Measurements from ENCODE around the gene ANKRD65.
"Not testable (repeated sequence)": the region's sequence is repeated elsewhere in the genome, so short reads cannot be mapped to it uniquely, and the experiment has no call there.

Gene ANKRD65

DNA sequence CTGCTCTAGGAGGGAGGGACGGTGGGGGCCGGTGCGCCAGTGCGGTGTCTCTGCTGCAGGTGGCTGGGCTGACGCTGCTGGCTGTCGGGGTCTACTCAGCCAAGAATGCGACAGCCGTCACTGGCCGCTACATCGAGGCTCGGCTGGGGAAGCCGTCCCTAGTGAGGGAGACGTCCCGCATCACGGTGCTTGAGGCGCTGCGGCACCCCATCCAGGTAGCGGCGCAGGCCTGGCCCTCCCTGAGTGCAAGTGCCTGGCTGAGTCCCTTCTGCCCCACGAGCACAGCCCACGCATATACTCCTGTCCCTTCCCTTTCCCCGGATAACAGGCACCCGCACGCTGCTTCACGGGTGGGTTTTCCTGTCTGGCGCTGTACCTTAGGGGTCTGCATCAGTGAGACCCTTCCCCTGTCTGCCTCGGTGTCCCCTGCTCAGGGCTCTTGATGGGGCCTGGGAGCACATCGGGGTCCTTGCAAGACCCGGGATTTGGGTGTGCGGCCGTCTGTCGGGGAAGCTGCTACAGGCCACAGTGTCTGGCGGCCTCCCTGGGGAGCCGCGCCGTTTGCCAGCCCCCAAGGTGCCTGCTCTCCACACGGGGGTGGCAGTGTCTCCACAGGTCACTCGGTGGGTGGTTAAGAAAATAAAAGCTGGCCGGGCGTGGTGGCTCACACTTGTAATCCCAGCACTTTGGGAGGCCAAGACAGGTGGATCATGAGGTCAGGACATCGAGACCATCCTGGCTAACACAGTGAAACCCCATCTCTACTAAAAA is 33.4 kb upstream of the ANKRD65 start:
- H3K9ac ChIP-seq (ENCODE audit: low read length); H3K4me1 ChIP-seq (ENCODE audit: control insufficient read depth, insufficient read depth, low read length); H3K27me3 ChIP-seq (ENCODE audit: control insufficient read depth, insufficient read depth, low read length); H3K36me3 ChIP-seq (ENCODE audit: control insufficient read depth, insufficient read depth, low read length); H3K4me3 ChIP-seq (ENCODE audit: low read length); H3K27ac ChIP-seq (ENCODE audit: low read depth, low read length): not testable (repeated sequence)

DNA sequence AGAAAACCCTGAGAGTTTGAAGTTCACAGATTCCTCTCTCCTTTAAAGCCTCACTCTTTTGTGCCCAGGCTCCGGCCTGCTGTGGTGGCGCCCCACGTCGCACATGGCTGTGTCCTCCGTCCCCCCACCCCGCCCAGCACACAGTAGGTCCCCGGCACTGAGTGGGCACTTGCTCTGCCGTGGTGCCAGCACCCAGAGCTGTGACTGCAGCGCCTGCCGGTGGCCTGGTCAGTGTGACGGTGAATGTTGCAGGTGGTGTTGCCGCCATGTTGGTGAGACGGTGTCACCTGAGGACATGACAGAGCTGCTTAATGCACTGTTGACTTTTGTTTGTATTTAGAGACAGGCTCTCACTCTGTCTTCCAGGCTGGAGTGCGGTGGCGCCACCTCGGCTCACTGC is 31.8 kb upstream of the ANKRD65 start:
- Histone ChIP-seq H3K27me3 (ENCODE audit: control insufficient read depth, insufficient read depth, low read length) (no peaks in the 10 kb centered on the region), H3K4me1 (ENCODE audit: control insufficient read depth, insufficient read depth, low read length) (no peaks in the 10 kb centered on the region), H3K9ac (ENCODE audit: low read length) (no peak overlapping the region), H3K36me3 (ENCODE audit: control insufficient read depth, insufficient read depth, low read length) (no peaks in the 10 kb centered on the region), H3K27ac (ENCODE audit: low read depth, low read length) (no peak overlapping the region), H3K4me3 (ENCODE audit: low read length) (no peak overlapping the region)

- not testable (repeated sequence) for H3K36me3 ChIP-seq (ENCODE audit: control insufficient read depth, insufficient read depth, low read length); H3K9ac ChIP-seq (ENCODE audit: low read length); H3K27ac ChIP-seq (ENCODE audit: low read depth, low read length); H3K4me3 ChIP-seq (ENCODE audit: low read length); H3K27me3 ChIP-seq (ENCODE audit: control insufficient read depth, insufficient read depth, low read length); H3K4me1 ChIP-seq (ENCODE audit: control insufficient read depth, insufficient read depth, low read length)
Measured at GRCh38 chr1:1452365-1452739, 31.3 kb upstream of the ANKRD65 start.

DNA sequence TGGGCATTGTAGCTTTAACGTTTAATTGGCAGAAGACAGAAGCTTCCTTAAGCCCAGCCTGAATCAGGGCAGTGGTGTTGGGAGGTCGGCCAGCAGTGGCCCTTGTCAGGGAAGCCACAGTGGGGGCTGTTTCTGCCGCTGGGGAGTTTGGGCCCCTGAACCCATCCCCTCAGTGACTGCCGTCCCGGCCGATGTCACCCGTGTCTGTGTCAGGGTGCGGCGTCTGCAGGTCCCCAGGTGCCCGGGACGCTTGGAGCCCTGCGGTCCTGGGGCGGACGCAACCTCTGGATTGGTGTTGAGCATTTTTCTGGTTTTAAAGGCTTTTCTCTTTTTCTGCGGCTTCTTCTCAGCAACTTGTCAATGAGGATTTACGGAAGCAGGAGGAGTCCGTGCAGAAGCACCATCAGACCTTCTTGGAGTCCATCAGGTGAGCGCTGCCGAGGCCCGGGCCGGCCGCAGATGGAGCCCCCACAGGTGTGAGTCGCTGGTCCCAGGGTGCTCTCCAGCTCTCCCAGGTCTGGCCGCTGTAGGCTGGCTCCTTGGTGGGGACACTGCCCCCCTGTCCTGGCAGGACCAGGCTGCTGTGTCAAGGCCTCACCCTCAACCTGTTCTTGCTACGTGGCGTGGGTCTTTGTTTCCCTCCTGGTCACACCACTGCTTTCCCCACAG is 30.8 kb upstream of the ANKRD65 start:
- Histone ChIP-seq H3K27ac (ENCODE audit: low read depth, low read length) (no peak overlapping the region), H3K27me3 (ENCODE audit: control insufficient read depth, insufficient read depth, low read length) (no peaks in the 10 kb centered on the region), H3K4me3 (ENCODE audit: low read length) (no peak overlapping the region), H3K9ac (ENCODE audit: low read length) (no peak overlapping the region), H3K4me1 (ENCODE audit: control insufficient read depth, insufficient read depth, low read length) (no peaks in the 10 kb centered on the region), H3K36me3 (ENCODE audit: control insufficient read depth, insufficient read depth, low read length) (no peaks in the 10 kb centered on the region)

DNA sequence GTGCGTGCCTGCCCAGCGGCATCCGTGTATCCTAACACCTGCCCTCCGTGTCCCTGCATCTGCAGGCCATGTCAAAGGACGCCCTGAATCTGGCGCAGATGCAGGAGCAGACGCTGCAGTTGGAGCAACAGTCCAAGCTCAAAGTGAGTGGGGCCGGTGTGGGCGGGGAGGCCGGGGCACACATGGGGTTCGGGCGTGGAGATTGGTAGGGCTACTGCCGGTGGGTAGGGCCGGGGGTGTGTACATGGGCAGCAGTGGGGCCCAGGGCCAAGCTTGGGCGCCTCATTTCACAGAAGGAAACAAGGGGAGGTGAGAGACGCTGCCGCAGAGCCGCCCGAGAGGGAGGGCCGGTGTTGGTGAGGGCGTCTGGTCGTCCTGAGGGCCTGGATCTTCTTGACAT is 29.5 kb upstream of the ANKRD65 start:
- not testable (repeated sequence) for H3K9ac ChIP-seq (ENCODE audit: low read length); H3K36me3 ChIP-seq (ENCODE audit: control insufficient read depth, insufficient read depth, low read length); H3K4me3 ChIP-seq (ENCODE audit: low read length); H3K27me3 ChIP-seq (ENCODE audit: control insufficient read depth, insufficient read depth, low read length); H3K4me1 ChIP-seq (ENCODE audit: control insufficient read depth, insufficient read depth, low read length); H3K27ac ChIP-seq (ENCODE audit: low read depth, low read length)

DNA sequence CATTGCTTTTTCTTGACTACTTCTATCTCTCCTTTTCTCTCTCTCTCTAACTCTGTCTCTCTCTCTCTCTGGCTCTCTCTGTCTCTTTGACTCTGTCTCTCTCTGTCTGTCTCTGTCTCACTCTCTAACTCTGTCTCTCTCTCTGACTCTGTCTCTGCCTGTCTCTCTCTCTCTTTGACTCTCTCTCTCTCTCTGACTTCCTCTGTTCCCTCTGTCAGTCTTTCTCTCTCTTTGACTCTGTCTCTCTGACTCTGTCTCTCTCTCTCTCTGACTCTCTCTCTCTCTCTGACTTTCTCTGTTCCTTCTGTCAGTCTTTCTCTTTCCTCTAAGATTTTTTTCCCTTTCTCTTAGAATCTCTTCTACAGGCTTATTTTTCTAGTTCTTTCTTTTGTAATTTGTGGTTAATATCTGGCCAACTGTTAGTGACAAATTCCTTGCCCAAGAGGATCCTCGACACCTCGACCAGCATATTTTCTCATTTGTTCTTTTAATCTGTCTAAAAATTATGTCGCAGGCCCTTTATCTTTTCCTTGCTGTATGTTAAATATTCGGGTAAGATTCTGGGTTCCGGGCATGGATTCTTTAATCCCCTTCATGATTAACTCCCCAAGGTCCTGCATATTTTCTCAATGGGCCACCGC is 28.1 kb upstream of the ANKRD65 start, which contains the start of gene ATAD3C:
Gene ATAD3C, plus strand, starts transcription at position 591 of the 641 bp plus-strand sequence. CDS start 995 bp downstream, outside the sequence.
- Histone ChIP-seq H3K9ac (ENCODE audit: low read length) (no peak within 1 kb of the TSS), H3K27ac (ENCODE audit: low read depth, low read length) (no peak within 1 kb of the TSS), H3K4me1 (ENCODE audit: control insufficient read depth, insufficient read depth, low read length) (no peaks in the 10 kb centered on the region), H3K36me3 (ENCODE audit: control insufficient read depth, insufficient read depth, low read length) (no peaks in the 10 kb centered on the region), H3K27me3 (ENCODE audit: control insufficient read depth, insufficient read depth, low read length) (no peaks in the 10 kb centered on the region), H3K4me3 (ENCODE audit: low read length) (no peak within 1 kb of the TSS)

- not testable (repeated sequence) for H3K9ac ChIP-seq (ENCODE audit: low read length); H3K4me3 ChIP-seq (ENCODE audit: low read length); H3K27ac ChIP-seq (ENCODE audit: low read depth, low read length); H3K4me1 ChIP-seq (ENCODE audit: control insufficient read depth, insufficient read depth, low read length); H3K36me3 ChIP-seq (ENCODE audit: control insufficient read depth, insufficient read depth, low read length); H3K27me3 ChIP-seq (ENCODE audit: control insufficient read depth, insufficient read depth, low read length)
Measured at GRCh38 chr1:1446631-1447030, 25.6 kb upstream of the ANKRD65 start.

DNA sequence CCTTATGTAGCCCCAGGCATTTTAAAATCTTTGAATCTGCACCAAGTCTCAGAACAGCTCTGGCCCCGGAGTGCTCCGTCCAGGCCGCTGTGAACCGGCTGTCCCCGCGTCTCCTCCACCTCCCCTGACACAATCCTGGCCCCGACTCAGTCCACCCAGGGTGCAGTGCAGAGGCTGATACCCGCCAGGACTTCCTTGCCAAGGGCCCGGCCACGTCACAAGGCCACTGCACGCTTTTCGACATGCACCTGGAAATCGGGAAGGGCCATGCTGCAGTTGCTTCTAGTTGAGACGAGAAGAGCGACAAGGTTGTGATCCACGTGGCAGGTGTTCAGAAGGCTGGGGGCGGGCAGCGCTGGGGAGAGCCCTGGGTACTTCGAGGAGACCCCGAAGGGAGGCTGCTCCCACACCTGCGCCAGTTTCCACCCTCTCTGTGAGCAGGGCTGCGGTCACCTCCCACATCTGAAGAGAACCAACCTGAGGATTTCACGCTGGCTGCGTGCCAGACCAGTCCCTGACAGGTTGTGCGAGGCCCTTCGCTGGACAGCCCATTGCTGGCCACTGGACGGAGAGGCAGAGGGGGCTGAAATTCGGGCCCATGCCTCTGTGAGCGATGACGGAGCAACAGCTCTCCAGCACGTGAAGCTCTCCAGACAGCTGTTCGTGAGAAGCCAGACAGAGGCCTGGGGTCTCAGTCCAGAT is 21.1 kb upstream of the ANKRD65 start:
- Histone ChIP-seq H3K9ac (ENCODE audit: low read length) (no peak overlapping the region), H3K27me3 (ENCODE audit: control insufficient read depth, insufficient read depth, low read length) (no peaks in the 10 kb centered on the region), H3K4me3 (ENCODE audit: low read length) (no peak overlapping the region), H3K36me3 (ENCODE audit: control insufficient read depth, insufficient read depth, low read length) (no peaks in the 10 kb centered on the region), H3K4me1 (ENCODE audit: control insufficient read depth, insufficient read depth, low read length) (peaks cover 4% of the 10 kb centered on the region), H3K27ac (ENCODE audit: low read depth, low read length) (no peak overlapping the region)

DNA sequence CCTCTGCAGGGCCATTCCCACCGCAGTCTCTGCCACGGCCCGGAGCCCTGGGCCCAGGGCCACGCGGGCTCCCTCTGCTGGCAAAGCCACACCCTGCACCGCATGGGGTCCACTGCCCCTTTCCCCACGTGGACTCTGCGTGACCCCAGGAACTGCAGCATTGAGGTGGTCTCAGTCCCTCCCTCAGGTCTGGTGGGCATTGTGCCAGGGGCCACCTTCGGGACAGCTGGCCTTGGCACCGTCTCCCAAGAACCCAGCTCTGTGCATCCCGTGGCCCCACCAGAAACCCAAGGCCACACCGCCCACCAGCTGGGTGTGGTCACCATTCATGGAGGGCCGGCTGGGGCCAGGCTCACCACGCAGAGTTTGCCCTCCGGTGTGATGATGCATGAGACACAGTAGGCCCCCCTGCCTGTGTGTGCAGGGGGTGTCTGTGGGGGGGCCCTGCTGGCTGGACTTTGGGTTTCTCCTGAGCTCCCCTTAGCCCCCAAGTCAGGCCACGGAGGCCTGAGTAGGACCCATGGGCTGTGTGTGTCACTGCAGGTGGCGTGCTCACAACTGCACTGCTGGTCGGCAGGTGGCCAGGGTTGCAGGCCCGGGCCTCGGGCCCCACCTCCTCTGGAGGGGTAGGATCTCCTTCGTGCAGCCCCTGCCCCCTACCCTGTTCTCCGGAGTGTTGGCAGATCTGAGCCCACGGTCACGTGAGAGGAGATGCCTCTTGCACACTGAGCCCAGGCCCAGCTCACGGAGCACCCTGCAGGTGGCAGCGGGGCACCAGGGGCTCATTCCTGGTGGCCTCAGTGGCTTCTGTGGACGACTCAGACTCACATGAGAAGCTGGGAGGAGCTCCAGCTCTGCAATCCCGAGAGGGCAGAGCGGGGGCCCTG is 20.2 kb upstream of the ANKRD65 start:
- no peaks in the 10 kb centered on the region for H3K36me3 ChIP-seq (ENCODE audit: control insufficient read depth, insufficient read depth, low read length)
- H3K27me3 ChIP-seq (ENCODE audit: control insufficient read depth, insufficient read depth, low read length) = no peaks in the 10 kb centered on the region
- peaks cover 6% of the 10 kb centered on the region for H3K4me1 ChIP-seq (ENCODE audit: control insufficient read depth, insufficient read depth, low read length)
- no peak overlapping the region for H3K4me3 ChIP-seq (ENCODE audit: low read length)
- no peak overlapping the region for H3K9ac ChIP-seq (ENCODE audit: low read length)
- H3K27ac ChIP-seq (ENCODE audit: low read depth, low read length) = no peak overlapping the region

GRCh38 chr1:1440262-1441001 is 19.4 kb upstream of the ANKRD65 start:
- Histone ChIP-seq H3K9ac (ENCODE audit: low read length) (no peak overlapping the region), H3K27me3 (ENCODE audit: control insufficient read depth, insufficient read depth, low read length) (no peaks in the 10 kb centered on the region), H3K36me3 (ENCODE audit: control insufficient read depth, insufficient read depth, low read length) (no peaks in the 10 kb centered on the region), H3K27ac (ENCODE audit: low read depth, low read length) (no peak overlapping the region), H3K4me3 (ENCODE audit: low read length) (no peak overlapping the region), H3K4me1 (ENCODE audit: control insufficient read depth, insufficient read depth, low read length) (peaks cover 6% of the 10 kb centered on the region)

DNA sequence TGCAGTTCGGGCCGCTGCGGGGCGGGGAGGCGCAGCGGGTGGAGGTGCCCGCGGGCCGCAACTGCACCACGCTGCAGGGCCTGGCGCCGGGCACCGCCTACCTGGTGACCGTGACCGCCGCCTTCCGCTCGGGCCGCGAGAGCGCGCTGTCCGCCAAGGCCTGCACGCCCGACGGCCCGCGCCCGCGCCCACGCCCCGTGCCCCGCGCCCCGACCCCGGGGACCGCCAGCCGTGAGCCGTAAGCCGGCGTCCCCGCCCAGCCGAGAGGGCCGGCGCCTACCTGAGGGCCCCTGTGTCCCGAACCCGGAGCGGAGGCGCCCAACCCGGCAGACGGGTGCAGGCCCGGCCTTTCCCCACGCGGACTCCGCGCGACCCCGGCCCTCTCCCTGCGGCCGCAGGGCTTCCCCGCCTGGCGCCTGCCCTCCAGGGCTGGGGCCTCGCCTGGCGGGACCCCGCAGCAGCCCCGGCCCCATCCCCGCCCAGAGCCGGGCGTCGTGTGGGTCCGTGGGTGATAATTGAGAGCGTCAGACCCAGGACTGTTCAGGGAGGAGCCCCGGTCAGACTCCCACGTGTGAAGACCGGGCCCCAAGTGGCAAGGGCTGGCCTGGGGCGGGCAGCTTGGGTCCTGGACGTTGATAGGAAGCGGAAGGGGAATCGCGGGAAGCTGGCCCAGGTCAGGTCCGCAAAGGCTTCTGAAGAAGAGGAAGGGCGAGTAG is 18.6 kb upstream of the ANKRD65 start:
- no peak overlapping the region for H3K4me3 ChIP-seq (ENCODE audit: low read length)
- H3K9ac ChIP-seq (ENCODE audit: low read length) = no peak overlapping the region
- peaks cover 11% of the 10 kb centered on the region for H3K4me1 ChIP-seq (ENCODE audit: control insufficient read depth, insufficient read depth, low read length)
- no peaks in the 10 kb centered on the region for H3K36me3 ChIP-seq (ENCODE audit: control insufficient read depth, insufficient read depth, low read length)
- H3K27me3 ChIP-seq (ENCODE audit: control insufficient read depth, insufficient read depth, low read length) = no peaks in the 10 kb centered on the region
- H3K27ac ChIP-seq (ENCODE audit: low read depth, low read length) = no peak overlapping the region
